H1 (cell line): ENCODE results near the gene HYAL1. TPM values are rescaled to one million over a fixed set of nuclear protein-coding genes. Genes with fewer than 3 reads are reported as not detected.

ENCODE experiments used
- ASH2L ChIP-seq: fragments of 200-600, 300-600 bp; sonication (generic); IDR thresholded peaks from one replicate; pipeline ENCODE4 v1.7.1; 2017; ENCODE audit warnings: low read length
- BACH1 ChIP-seq: IDR thresholded peaks from 2 replicates; pipeline ENCODE4 v1.6.1; 2012; ENCODE audit warnings: low read length, improper control_type of control experiment
- CHD2 ChIP-seq: IDR thresholded peaks from 2 replicates; pipeline ENCODE4 v1.6.1; 2012; ENCODE audit warnings: low read length, improper control_type of control experiment
- CTBP2 ChIP-seq: IDR thresholded peaks from 2 replicates; pipeline ENCODE4 v1.7.0; 2011; ENCODE audit warnings: borderline replicate concordance, mild to moderate bottlenecking, moderate library complexity, mixed read lengths, low read length; ENCODE audit not compliant: insufficient read depth, insufficient read length
- SIX5 ChIP-seq: IDR thresholded peaks from 2 replicates; pipeline ENCODE4 v1.6.1; 2011; ENCODE audit warnings: mild to moderate bottlenecking, low read depth, low read length
- SP2 ChIP-seq: IDR thresholded peaks from 2 replicates; pipeline ENCODE4 v1.6.1; 2012; ENCODE audit warnings: mild to moderate bottlenecking, low read length, inconsistent platforms
- polyA plus RNA-seq, 7 experiments: library from polyadenylated mRNA; depleted of rRNA in 3 of 7; stranded (reverse) in 5 of 7; unstranded in 2 of 7; fragments of >200 nt in 5 of 7; fragments of 200-250 nt in 2 of 7; gene quantifications; 1 replicate in 5 of 7; 2 replicates in 1 of 7; 4 replicates in 1 of 7; pipeline versions ENCODE4 v1.2.1 to v1.2.3, GENCODE V29; 2011 to 2013; ENCODE audit warnings: missing spikeins in 2 of 7, mixed read lengths in 2 of 7
- total RNA-seq: library from RNA; stranded (reverse); fragmentation: NEBNext Ultra II Directional; extraction: Animal tissue kit (Norgen Biotek cat#: 25700); gene quantifications from 2 replicates; pipeline ENCODE4 v1.2.1, GENCODE V29; 2021

Gene HYAL1
- total and polyA plus RNA-seq, 2 of the 8 experiments (the other 6 are each of a cell fraction or from before 2014, with no cell fraction given), result 2.0 to 5.4 TPM

DNA sequence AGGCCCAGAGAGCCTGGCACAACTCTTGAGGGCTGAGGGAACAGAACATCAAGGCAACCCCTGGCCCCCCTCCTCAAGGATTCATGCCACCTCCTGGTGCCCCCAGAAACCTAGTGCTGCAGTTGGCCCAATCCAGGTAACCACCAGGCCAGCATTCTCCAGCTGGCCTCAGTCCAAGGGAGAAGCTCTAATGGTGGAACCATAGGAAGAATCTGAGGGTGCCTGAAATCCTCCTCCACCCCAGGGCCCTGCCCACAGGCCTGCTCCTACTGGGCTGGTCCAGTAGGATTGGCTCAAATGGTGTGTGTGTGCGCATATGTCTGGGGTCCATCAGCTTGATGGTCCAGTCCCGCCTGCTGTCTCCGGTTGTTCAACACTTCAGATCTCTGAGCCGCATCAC lies 11.4 kb upstream of the HYAL1 start (continued):
- TF ChIP-seq ASH2L (no peak), SIX5 (no peak), CHD2 (no peak), SP2 (no peak), BACH1 (no peak), CTBP2 (no peak)
- TF ChIP-seq, all 59 proteins: peak for 0
